ENCODE data around the gene CAPRIN2.

DNA sequence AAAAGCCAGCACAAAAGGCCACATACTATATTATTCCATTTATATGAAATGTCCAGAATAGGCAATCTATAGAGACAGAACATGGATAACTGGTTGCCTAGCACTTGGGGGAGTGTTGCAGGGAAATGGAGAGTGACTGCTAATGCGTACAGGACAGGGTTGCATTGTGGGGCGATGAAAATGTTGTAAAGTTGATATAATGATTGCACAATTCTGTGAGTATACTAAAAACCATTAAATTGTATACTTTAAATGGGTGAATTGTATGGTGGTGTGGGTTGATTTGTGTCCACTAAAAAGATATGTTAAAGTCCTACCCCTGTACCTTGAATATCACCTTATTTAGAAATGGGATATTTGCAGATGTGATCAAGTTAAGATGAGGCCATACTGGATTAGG, 7.0 kb upstream of the CAPRIN2 start:
- TF ChIP-seq, protein P1, sequence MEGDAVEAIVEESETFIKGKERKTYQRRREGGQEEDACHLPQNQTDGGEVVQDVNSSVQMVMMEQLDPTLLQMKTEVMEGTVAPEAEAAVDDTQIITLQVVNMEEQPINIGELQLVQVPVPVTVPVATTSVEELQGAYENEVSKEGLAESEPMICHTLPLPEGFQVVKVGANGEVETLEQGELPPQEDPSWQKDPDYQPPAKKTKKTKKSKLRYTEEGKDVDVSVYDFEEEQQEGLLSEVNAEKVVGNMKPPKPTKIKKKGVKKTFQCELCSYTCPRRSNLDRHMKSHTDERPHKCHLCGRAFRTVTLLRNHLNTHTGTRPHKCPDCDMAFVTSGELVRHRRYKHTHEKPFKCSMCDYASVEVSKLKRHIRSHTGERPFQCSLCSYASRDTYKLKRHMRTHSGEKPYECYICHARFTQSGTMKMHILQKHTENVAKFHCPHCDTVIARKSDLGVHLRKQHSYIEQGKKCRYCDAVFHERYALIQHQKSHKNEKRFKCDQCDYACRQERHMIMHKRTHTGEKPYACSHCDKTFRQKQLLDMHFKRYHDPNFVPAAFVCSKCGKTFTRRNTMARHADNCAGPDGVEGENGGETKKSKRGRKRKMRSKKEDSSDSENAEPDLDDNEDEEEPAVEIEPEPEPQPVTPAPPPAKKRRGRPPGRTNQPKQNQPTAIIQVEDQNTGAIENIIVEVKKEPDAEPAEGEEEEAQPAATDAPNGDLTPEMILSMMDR (IDR thresholded peaks at IDR 0.05) = no peak
- TF ChIP-seq EP300 (IDR thresholded peaks at IDR 0.05) = no peak
